HepG2 (cell line): ENCODE results near the gene RFC2. TPM values are rescaled to one million over a fixed set of nuclear protein-coding genes. Genes with fewer than 3 reads are reported as not detected.

Experiments
- CHD4 ChIP-seq: fragments of 200-600 bp; sonication (generic); IDR thresholded peaks from 2 replicates; pipeline ENCODE4 v1.7.0; 2017; ENCODE audit warnings: mild to moderate bottlenecking, low read length, borderline replicate concordance
- ELF1 ChIP-seq: sonication (generic); formaldehyde crosslinking; IDR thresholded peaks from 2 replicates; pipeline ENCODE4 v1.4.0; 2020; ENCODE audit warnings: missing genetic modification reagents
- FOXA1 ChIP-seq, 2 experiments: fragments of 450-650 bp in 1 of 2; sonication (generic) in 1 of 2; formaldehyde crosslinking in 1 of 2; IDR thresholded peaks; 2 replicates each; pipeline versions ENCODE4 v1.4.0 to v1.6.1; 2016 to 2020; ENCODE audit warnings: missing genetic modification reagents in 1 of 2
- GZF1 ChIP-seq: sonication (generic); formaldehyde crosslinking; IDR thresholded peaks from 2 replicates; pipeline ENCODE4 v1.5.1; 2020; ENCODE audit warnings: mild to moderate bottlenecking, missing genetic modification reagents
- IRX3 ChIP-seq: sonication (generic); formaldehyde crosslinking; IDR thresholded peaks from 2 replicates; pipeline ENCODE4 v1.8.1; 2023; ENCODE audit warnings: mild to moderate bottlenecking, low read depth, missing genetic modification reagents, borderline replicate concordance
- KLF6 ChIP-seq: IDR thresholded peaks from 2 replicates; pipeline ENCODE4 v1.8.0; 2016; ENCODE audit warnings: missing biosample characterization, missing genetic modification reagents
- PPARG ChIP-seq: conservative IDR thresholded peaks from 2 replicates; pipeline ENCODE4 v1.6.1; 2016; ENCODE audit warnings: missing biosample characterization, missing genetic modification reagents
- RBM22 ChIP-seq: fragments of 200-400 bp; formaldehyde crosslinking; optimal IDR thresholded peaks from 2 replicates; pipeline ENCODE3; 2017; ENCODE audit warnings: mild to moderate bottlenecking, low read length, moderate library complexity
- polyA plus RNA-seq, 8 experiments: library from polyadenylated mRNA; depleted of rRNA in 3 of 8; stranded (reverse) in 7 of 8; unstranded in 1 of 8; fragments of >200 nt; fragmentation: Illumina TruSeq in 4 of 8; extraction: Trizol in 4 of 8; gene quantifications; 2 replicates each; pipeline versions ENCODE4 v1.2.1 to v1.2.3, GENCODE V29; 2011 to 2016; ENCODE audit warnings: low read depth in 4 of 8, missing spikeins in 1 of 8, mixed read lengths in 1 of 8; ENCODE audit not compliant: insufficient read depth in 1 of 8
- total RNA-seq, 5 experiments: library from RNA; depleted of rRNA; stranded (reverse); fragments of >200 nt; fragmentation: Illumina TruSeq; extraction: Trizol; gene quantifications; 2 replicates each; pipeline ENCODE4 v1.2.3, GENCODE V29; 2016; ENCODE audit warnings: low read depth in 1 of 5
- TF ChIP-seq, protein P1 (sequence below): IDR thresholded peaks from 2 replicates; pipeline ENCODE4 v1.6.1; 2012; ENCODE audit warnings: low read length, improper control_type of control experiment
- TF ChIP-seq, protein P2 (sequence below): sonication (generic); formaldehyde crosslinking; IDR thresholded peaks from 2 replicates; pipeline ENCODE4 v1.4.0; 2020; ENCODE audit warnings: mild to moderate bottlenecking, missing genetic modification reagents
- TF ChIP-seq, protein P3 (sequence below): sonication (generic); formaldehyde crosslinking; IDR thresholded peaks from 2 replicates; pipeline ENCODE4 v1.5.1; 2020; ENCODE audit warnings: mild to moderate bottlenecking, missing genetic modification reagents
- TF ChIP-seq, protein P4 (sequence below): sonication (generic); formaldehyde crosslinking; conservative IDR thresholded peaks from 2 replicates; pipeline ENCODE4 v1.5.0; 2020; ENCODE audit warnings: missing genetic modification reagents
- TF ChIP-seq, protein P5 (sequence below): sonication (generic); formaldehyde crosslinking; IDR thresholded peaks from 2 replicates; pipeline ENCODE4 v1.4.0; 2020; ENCODE audit warnings: missing genetic modification reagents

The RFC2 gene
- total and polyA plus RNA-seq, 2 of the 13 experiments (the other 11 are each of a cell fraction or from before 2014, with no cell fraction given): 14.6 to 43.5 TPM

DNA sequence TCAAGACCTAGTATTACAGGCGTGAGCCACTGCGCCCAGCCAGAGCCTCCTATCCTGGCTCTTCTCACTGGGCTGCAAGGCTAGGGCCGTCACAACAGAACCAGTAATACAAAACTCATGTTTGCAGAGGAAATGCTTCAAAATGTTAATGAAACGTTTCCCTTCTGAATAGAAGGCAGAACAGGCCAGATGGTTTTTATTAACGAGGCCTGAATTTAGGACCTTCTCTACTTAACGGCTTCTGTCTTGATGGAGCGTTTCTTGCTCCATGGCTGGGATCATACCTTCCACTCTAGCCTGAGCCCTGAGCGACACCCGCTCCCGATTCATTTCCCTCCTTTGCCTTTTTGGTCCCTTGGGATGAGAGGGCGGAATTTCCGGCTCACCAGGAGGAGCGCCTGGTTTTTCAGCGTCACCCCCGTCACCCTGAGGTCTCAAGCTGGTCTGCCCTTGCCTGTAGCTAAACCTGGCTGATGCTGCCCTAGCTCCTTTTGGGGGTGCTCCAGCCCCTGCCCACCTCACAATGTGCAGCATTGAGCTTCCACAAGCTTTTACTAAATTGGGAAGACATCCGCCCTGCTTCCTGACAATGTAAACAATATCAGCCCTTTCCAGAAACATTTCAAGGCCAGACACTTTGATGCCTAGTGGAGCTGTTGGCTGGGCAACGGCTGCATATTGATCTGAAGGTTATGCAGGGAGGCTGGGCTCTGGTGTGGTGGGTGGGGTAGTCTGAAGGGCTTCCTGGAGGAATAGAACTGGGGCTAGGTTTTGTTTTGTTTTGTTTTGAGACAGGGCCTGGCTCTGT, 40.2 kb upstream of the RFC2 start (continued):
- TF ChIP-seq, protein P1, sequence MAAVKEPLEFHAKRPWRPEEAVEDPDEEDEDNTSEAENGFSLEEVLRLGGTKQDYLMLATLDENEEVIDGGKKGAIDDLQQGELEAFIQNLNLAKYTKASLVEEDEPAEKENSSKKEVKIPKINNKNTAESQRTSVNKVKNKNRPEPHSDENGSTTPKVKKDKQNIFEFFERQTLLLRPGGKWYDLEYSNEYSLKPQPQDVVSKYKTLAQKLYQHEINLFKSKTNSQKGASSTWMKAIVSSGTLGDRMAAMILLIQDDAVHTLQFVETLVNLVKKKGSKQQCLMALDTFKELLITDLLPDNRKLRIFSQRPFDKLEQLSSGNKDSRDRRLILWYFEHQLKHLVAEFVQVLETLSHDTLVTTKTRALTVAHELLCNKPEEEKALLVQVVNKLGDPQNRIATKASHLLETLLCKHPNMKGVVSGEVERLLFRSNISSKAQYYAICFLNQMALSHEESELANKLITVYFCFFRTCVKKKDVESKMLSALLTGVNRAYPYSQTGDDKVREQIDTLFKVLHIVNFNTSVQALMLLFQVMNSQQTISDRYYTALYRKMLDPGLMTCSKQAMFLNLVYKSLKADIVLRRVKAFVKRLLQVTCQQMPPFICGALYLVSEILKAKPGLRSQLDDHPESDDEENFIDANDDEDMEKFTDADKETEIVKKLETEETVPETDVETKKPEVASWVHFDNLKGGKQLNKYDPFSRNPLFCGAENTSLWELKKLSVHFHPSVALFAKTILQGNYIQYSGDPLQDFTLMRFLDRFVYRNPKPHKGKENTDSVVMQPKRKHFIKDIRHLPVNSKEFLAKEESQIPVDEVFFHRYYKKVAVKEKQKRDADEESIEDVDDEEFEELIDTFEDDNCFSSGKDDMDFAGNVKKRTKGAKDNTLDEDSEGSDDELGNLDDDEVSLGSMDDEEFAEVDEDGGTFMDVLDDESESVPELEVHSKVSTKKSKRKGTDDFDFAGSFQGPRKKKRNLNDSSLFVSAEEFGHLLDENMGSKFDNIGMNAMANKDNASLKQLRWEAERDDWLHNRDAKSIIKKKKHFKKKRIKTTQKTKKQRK: no peak
- TF ChIP-seq, protein P2, sequence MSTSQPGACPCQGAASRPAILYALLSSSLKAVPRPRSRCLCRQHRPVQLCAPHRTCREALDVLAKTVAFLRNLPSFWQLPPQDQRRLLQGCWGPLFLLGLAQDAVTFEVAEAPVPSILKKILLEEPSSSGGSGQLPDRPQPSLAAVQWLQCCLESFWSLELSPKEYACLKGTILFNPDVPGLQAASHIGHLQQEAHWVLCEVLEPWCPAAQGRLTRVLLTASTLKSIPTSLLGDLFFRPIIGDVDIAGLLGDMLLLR (CRISPR knock-in tag): no peak
- TF ChIP-seq CHD4: 0 out of 2 replicates have a peak, but pooled peaks have one; percentile 28
- TF ChIP-seq, protein P3, sequence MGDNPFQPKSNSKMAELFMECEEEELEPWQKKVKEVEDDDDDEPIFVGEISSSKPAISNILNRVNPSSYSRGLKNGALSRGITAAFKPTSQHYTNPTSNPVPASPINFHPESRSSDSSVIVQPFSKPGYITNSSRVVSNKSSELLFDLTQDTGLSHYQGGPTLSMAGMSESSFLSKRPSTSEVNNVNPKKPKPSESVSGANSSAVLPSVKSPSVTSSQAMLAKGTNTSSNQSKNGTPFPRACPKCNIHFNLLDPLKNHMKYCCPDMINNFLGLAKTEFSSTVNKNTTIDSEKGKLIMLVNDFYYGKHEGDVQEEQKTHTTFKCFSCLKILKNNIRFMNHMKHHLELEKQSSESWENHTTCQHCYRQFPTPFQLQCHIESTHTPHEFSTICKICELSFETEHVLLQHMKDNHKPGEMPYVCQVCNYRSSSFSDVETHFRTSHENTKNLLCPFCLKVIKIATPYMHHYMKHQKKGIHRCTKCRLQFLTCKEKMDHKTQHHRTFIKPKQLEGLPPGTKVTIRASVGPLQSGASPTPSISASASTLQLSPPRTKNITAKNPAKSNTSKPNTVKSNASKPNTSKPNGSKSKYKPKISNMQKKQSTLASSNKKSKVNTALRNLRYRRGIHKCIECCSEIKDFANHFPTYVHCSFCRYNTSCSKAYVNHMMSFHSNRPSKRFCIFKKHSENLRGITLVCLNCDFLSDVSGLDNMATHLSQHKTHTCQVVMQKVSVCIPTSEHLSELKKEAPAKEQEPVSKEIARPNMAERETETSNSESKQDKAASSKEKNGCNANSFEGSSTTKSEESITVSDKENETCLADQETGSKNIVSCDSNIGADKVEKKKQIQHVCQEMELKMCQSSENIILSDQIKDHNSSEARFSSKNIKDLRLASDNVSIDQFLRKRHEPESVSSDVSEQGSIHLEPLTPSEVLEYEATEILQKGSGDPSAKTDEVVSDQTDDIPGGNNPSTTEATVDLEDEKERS (CRISPR knock-in tag): no peak
- TF ChIP-seq ELF1 (CRISPR knock-in tag): peak; percentile 62; the same call in 1 of the 2 replicates
- TF ChIP-seq IRX3: no peak
- peak; percentile 70 for TF ChIP-seq PPARG
- TF ChIP-seq GZF1: no peak
- no peak for TF ChIP-seq KLF6 (CRISPR knock-in tag)
- TF ChIP-seq, protein P4, sequence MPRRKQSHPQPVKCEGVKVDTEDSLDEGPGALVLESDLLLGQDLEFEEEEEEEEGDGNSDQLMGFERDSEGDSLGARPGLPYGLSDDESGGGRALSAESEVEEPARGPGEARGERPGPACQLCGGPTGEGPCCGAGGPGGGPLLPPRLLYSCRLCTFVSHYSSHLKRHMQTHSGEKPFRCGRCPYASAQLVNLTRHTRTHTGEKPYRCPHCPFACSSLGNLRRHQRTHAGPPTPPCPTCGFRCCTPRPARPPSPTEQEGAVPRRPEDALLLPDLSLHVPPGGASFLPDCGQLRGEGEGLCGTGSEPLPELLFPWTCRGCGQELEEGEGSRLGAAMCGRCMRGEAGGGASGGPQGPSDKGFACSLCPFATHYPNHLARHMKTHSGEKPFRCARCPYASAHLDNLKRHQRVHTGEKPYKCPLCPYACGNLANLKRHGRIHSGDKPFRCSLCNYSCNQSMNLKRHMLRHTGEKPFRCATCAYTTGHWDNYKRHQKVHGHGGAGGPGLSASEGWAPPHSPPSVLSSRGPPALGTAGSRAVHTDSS: no peak
- TF ChIP-seq FOXA1 (IDR thresholded peaks at IDR 0.05): no peak
- peak; percentile 64 for TF ChIP-seq FOXA1 (CRISPR knock-in tag; IDR thresholded peaks at IDR 0.05)
- peak; percentile 56 for TF ChIP-seq RBM22
- TF ChIP-seq, protein P5, sequence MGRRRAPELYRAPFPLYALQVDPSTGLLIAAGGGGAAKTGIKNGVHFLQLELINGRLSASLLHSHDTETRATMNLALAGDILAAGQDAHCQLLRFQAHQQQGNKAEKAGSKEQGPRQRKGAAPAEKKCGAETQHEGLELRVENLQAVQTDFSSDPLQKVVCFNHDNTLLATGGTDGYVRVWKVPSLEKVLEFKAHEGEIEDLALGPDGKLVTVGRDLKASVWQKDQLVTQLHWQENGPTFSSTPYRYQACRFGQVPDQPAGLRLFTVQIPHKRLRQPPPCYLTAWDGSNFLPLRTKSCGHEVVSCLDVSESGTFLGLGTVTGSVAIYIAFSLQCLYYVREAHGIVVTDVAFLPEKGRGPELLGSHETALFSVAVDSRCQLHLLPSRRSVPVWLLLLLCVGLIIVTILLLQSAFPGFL (CRISPR knock-in tag): no peak
